ENCODE measurements around the gene WDR45. TPM values are rescaled to one million over a fixed set of nuclear protein-coding genes. Genes with fewer than 3 reads are reported as not detected.

Gene WDR45
- total and polyA plus RNA-seq, 3 donors from 2014 or later: 27.1 to 52.0 (median 43.2) TPM

GRCh38 chrX:49059201-49059600 lies 20.5 kb downstream of the WDR45 start:
- DNase-seq: no peak
- 35% methylated on average over 6 of the region's 6 CpGs; no CpG with 5 or more reads in 1 of the 2 donors for WGBS, 2 donors
- no peaks in the 10 kb centered on the region for H3K36me3 ChIP-seq (ENCODE audit: low read depth, missing control alignments)
- H3K4me1 ChIP-seq: peaks cover 3% of the 10 kb centered on the region
- TF ChIP-seq CTCF (IDR thresholded peaks at IDR 0.05): no peak
- TF ChIP-seq POLR2A (IDR thresholded peaks at IDR 0.05): no peak
- no peak overlapping the region for H3K27ac ChIP-seq
- H3K4me3 ChIP-seq: no peak overlapping the region
- no peaks in the 10 kb centered on the region for H3K27me3 ChIP-seq
- intact Hi-C loops (cut with DNase I; ENCODE audit: low total_unique reads): no loop called here
- H3K9me3 ChIP-seq: no peaks in the 10 kb centered on the region

- DNase-seq: no peak
- Histone ChIP-seq H3K27me3 (no peaks in the 10 kb centered on the region), H3K4me3 (no peak within 1 kb of the TSS), H3K9me3 (no peaks in the 10 kb centered on the region), H3K4me1 (peaks cover 3% of the 10 kb centered on the region), H3K27ac (no peak within 1 kb of the TSS), H3K36me3 (ENCODE audit: low read depth, missing control alignments) (no peaks in the 10 kb centered on the region)
- no peak for TF ChIP-seq CTCF (IDR thresholded peaks at IDR 0.05)
- no peak for TF ChIP-seq POLR2A (IDR thresholded peaks at IDR 0.05)
- WGBS, 2 donors: 50% methylated on average over 1 to 4 of the region's 5 CpGs
- intact Hi-C loops (cut with DNase I; ENCODE audit: low total_unique reads): no loop called here
Observed at GRCh38 chrX:49058794-49059193, 20.9 kb downstream of the WDR45 start, which contains the start of gene CCDC120. Gene CCDC120, plus strand, starts transcription at chrX:49058999. Its CDS starts 3,043 bp downstream, at chrX:49062042.

GRCh38 chrX:49054073-49054762 lies 25.5 kb downstream of the WDR45 start:
- no peak for TF ChIP-seq POLR2A (IDR thresholded peaks at IDR 0.05)
- TF ChIP-seq CTCF (IDR thresholded peaks at IDR 0.05): no peak
- intact Hi-C loops (cut with DNase I; ENCODE audit: low total_unique reads): no loop called here
- Histone ChIP-seq H3K36me3 (ENCODE audit: low read depth, missing control alignments) (no peaks in the 10 kb centered on the region), H3K4me1 (peaks cover 3% of the 10 kb centered on the region), H3K27me3 (no peaks in the 10 kb centered on the region), H3K4me3 (peak overlapping the region; percentile 60 to 67), H3K9me3 (no peaks in the 10 kb centered on the region), H3K27ac (peak overlapping the region; percentile 70 to 85)
- DNase-seq: no peak
- WGBS, 2 donors: 70 to 71% methylated on average over 5 of the region's 5 CpGs

GRCh38 chrX:49053223-49054072 lies 26.2 kb downstream of the WDR45 start:
- Histone ChIP-seq H3K4me1 (no peaks in the 10 kb centered on the region), H3K36me3 (ENCODE audit: low read depth, missing control alignments) (no peaks in the 10 kb centered on the region), H3K27ac (peak overlapping the region; percentile 70 to 85), H3K4me3 (peak overlapping the region; percentile 60 to 67), H3K9me3 (no peaks in the 10 kb centered on the region), H3K27me3 (no peaks in the 10 kb centered on the region)
- TF ChIP-seq POLR2A (IDR thresholded peaks at IDR 0.05) (no peak), CTCF (IDR thresholded peaks at IDR 0.05) (no peak)
- intact Hi-C loops (cut with DNase I; ENCODE audit: low total_unique reads): no loop called here
- peak; percentile 59 for DNase-seq
- 7 to 29% methylated on average over 1 to 63 of the region's 79 CpGs for WGBS, 2 donors
